HG02678 (cell line): Measurements from ENCODE around the gene CAPN8.
A peak's percentile ranks its signal among the peaks of the same experiment; 100 is the strongest.

Experiments used
- ATAC-seq: cut with Tn5 transposase; IDR thresholded peaks from one replicate; pipeline ENCODE4 v1.9.1; 2021; ENCODE audit warnings: mild to moderate bottlenecking, moderate library complexity; ENCODE audit not compliant: unreplicated experiment

Gene CAPN8

DNA sequence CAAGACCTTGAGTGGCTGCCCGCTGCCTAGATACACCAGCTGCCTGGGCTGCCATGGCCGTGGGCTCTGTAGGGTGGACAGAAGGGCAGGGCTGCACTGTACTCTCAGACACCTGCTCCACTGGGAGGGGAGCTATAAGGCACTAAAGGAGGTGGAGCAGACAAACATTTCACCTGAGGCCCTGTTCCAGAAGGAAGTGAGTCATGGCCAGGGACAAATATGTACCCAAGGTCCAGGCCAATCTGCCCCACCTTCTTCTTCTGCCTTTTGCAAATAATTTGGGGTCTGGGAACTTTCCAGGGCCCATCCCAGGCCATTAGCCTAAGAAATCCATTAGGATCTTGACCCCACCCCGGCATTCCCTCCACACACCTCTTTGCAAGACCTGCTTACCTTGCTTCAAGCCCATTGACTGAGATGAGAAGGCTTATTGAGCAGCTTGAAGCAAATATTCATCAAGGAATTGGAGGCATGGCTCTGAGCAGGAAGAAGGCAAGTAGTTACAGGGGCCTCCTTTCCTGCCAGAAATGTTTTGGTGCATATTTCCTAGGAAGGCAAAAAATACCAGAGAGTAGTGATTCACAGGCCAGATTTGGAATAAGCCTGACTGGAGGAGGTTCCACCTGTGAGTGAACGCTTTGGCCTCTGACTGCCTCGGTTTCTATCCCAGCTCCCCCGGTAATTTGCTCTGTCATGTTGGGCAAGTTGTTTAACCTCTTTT lies at the start of gene CAPN8:
Gene CAPN8, minus strand, starts transcription at position 110 of the 721 bp plus-strand sequence. Its CDS starts 55 bp downstream, at position 55.
- no peak for ATAC-seq

DNA sequence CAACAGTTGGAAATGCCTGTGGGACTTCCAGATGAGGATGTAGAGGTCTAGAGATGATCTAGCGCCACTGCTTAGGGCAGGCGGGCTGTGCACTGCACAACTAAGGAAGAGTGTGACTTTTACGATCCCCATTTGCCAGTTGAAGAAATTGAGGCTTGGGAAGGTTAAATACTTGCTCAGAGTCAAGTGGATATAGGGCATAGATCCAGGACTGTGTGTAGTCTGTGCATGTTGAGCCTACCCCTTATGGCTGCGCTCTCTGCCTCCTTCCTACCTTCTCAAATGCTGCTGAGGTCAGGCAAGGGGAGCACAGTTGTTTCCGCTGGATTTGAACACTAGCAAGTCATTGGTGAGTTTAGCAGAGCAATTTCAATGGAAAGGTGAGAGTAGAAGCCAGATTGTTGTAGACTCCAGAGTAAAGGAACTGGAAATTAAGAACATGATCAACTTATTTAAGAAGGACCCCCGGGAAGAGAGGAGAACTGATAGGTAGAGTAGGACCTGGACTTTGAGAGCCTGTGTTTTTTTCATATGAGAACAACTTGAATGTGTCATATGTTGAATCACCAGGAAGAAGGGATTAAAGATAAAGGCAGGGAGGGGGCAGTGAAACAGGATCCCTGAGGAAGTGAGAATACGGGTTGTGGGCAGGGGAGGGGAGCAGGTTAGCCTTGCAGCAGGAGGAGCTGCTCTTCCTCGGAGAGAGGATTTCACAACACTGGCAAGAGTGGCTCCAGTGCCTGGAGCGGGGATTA lies 49.5 kb upstream of the CAPN8 start:
- no peak for ATAC-seq

DNA sequence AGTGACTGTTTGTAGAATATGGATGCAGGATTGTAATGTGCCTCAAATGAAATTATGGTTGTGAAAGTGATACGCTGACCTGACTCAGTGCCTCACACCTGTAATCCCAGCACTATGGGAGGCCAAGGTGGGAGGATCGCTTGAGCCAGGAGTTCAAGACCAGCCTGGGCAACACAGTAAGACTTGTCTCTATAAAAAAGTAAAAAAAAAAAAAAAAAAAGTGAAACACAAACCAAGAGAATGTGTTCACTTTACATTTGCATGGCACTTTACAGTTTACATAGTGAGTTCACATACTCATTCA lies 48.9 kb upstream of the CAPN8 start:
- no peak for ATAC-seq

DNA sequence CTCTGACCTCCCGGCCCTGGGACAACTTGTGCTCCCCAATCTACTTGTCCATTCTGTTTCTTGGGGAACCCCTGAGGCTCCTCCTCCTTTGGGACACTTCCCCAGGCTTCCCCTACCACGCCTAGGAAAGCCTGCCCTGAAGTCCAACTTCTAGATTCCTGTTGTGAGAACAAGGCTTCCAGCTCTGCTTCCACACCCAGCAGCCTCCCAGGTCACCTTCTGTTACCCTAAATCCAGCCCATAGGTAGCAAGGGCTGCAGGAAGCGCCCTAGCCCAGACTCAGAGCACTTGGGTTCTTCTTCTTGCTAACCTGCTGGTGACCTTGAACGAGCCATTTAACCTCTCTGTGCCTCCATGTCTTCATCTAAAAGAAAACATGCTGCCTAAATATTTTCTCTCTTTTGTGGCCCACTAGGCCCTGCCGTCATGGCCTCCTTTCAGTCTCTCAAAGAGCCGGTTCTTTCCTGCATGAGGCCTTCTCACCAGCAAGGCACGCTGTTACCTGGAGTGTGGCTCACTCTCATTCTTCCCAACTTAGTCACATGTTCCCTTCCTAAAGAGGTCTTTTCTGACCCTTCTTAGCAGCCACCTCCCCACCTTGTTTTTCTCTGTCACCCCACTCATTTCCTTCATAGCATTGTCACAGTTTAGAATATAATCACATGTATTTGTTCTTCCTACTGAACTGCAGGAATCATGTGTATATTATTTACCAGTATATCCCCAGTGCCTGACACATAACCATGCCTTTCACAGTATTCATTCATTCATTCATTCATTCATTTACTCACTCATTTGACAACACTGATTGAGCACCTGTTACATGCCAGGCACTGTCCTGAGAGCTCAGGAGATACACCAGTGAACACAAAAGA lies 48.3 kb upstream of the CAPN8 start:
- ATAC-seq = no peak

- ATAC-seq = peak; percentile 34
Observed at GRCh38 chr1:223712850-223713474, 47.5 kb upstream of the CAPN8 start.

DNA sequence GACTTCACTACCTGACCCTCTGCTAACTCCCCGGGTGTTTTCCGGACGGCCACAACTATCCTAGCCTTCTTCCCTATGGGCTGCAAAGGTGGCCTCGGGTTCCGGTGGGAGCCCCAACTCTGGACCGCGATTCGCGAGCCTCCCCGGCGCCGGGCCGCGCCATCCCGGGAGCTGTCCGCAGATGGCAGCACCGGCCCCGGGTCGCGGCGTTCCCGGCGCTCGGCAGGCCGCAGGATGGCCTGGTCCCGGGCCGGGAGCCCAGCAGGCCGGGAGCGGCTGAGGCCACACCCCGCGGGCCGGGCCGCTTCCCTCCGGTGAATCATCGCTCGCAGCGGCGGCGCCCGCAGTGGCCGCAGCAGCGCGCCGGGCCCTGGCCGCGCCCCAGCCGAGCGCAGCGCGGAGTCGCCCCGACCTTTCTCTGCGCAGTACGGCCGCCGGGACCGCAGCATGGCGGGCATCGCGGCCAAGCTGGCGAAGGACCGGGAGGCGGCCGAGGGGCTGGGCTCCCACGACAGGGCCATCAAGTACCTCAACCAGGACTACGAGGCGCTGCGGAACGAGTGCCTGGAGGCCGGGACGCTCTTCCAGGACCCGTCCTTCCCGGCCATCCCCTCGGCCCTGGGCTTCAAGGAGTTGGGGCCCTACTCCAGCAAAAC lies 46.8 kb upstream of the CAPN8 start, which contains the start of gene CAPN2:
Gene CAPN2, plus strand, starts transcription at position 346 of the 656 bp plus-strand sequence. Its CDS starts 102 bp downstream, at position 448.
- ATAC-seq = peak; percentile 70

DNA sequence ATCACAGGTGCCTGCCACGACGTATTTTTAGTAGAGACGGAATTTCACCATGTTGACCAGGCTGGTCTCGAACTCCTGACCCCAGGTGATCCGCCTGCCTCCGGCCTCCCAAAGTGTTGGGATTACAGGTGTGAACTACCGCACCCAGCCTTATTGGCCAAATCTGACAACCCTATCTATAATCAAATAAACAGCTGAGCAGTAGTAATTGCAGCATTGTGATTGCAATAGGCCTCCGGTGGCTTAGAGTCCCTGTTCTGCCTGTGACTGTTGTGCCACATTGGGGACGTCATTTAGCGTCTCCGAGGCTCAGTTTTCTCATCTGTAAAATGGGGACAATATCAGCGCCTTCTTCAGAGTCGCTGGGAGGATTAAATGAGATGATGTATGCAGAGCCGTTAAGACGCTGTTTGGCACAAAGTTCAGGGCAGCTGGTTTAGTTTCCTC lies 46.3 kb upstream of the CAPN8 start:
- ATAC-seq = no peak

DNA sequence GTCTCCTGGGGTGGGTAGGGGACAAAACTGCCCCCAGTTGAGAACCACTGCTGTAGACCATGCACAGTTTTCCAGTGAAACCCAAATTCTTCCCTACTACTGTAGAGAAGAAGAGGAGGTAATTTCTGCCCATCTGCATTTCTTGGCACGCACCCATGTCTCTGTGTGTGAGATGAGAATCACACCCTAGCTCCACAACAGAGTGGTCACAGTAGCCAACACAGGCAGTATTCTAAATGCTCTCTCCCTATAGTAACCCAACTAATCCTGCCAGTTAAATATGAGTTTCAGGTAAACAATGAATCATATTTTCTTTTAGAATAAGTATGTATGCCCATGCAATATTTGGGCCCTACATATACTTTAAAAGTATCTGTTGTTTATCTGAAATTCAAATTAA lies 45.7 kb upstream of the CAPN8 start:
- ATAC-seq = no peak

- no peak for ATAC-seq
Observed at GRCh38 chr1:223710179-223711133, 45.0 kb upstream of the CAPN8 start.

GRCh38 chr1:223709598-223709997 lies 44.1 kb upstream of the CAPN8 start:
- no peak for ATAC-seq

DNA sequence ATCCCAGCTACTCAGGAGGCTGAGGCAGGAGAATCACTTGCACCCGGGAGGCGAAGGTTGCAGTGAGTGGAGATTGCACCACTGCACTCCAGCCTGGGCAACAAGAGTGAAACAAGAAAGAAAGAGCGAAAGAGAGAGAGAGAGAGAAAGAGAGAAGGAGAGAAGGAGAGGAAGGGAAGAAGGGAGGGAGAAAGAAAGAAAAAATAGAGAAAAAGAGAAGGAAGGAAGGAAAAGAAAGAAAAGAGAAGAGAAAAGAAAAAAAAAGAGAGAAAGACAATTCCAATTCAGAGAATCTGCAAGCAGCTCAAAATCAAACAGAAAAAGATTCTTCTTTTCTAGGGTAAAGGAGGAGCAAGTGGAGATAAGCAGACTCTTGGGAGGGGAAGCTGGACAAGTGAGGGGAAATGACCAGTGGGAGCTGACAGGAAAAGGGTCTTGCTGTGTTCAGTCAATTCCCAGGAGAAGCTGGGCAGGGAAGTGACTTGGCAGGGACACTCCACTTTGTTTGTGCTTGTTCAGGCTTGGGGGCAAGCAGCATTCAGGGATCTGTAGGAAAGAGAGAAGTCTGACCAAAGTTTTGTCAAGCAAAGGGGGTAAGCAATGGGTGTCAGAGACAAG lies 43.3 kb upstream of the CAPN8 start:
- no peak for ATAC-seq

DNA sequence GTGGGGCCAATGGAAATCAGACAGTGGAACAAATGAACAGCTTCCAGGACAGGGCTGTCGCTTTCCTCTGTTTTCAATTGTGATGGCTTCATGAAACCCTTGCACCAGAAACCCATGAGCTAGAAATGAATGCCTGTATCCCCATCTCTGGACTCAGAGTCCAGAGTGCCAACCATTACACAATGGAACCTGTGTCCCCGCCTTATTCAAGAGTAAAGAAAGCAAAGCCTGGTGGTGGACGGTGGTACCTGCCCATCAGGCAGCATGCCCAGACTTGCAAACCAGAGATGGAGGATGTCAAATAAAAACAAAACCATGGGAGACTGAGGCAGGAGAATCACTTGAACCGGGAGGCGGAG lies 42.5 kb upstream of the CAPN8 start:
- no peak for ATAC-seq

GRCh38 chr1:223707256-223708000 lies 41.9 kb upstream of the CAPN8 start:
- ATAC-seq = no peak

DNA sequence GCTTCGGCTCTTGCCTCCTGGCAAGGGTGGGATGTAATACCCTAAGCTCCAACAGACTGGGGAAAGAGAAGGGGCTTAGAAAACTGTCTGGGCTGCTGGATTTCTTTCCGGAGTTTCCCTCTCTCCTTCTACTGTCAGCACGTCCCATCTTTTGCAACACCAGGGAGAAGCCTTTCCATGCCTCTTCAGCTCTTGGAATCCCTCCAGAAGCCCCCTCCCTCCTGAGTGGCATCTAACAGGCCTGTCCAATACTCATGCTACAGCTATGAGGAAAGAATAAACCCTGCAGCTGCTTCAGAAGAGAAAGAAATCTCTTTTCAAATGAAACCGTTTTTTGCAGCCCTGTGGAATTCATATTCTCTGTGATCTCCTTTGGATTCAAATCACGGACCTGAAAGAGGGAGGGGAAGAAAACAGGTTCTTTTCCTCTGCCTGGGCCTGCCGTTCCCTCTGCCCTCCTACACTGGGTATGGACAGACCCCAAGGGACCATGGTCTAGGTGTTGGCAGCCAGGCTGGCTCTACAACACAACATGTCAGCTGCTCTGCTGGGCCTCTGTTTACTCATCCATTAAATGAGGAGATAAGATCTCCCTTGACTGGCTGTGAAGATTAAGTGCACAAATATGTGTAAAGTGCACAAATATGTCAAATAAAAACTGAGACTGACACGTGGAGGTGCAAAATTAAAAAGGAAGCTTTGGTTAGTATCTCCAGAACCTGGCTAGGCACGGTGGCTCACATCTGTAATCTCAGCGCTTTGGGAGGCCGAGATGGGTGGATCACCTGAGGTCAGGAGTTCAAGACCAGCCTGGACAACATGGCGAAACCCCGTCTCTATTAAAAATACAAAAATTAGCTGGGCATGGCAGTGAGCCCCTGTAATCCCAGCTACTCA lies 40.8 kb upstream of the CAPN8 start:
- no peak for ATAC-seq

DNA sequence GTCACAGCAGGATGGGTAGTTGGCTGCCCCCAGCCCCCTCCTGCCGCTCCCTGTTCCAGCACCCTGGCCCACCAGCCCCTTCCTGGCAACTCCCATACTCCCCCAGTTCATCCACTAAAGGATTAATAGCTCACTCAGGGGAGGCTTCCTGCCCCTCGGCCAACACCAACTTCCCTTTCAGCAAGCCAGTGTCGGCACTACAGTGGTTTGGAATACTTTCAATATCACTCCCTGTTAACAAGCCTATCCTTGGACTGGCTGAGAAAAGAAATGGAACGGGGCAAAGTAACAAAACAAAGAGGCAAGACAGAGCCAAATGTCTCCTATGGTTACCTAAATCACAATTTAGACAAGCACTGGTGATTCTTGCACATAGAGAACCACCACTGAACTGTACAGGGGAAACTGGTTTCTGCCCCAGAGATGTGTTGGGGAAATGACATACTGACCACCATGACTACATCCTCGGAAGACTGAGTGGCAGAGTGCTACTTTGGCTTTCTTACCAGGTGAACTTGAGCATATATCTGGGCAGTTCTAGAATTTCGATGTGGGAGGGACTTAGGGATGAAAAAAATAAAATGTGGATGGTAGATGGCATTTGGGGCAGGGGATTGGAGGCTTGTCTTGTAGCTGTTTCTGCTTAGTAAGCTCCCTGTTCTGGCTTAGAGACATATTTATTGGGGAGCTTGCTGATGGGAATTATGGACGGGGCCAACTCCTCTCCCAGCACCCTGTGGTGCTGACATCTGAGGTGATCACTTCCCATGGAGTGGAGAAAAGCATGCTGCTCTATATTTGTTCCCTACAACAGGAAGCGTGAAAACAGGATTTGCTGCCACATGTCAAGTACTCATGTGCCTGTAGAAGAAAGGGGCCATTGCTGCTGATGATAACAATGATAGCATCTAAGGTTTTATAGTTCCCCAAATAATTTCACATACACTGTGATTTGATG lies 39.7 kb upstream of the CAPN8 start:
- ATAC-seq = no peak

DNA sequence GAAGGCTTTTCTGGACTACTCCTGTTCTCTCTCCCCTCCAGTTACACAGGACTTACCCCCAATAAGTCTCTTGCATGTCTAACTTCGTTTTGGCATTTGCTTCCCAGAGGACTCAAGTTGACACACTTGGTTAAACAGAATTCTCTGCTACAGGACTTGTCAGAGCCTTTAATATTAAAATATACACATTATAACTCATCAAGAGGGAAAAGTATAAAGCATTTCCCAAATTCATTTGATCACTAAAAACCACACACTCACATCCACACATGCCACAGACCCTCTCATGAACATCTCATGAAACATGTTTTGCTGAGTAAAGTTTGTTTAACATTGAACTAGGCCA lies 38.1 kb upstream of the CAPN8 start:
- ATAC-seq = no peak
